ENCODE data around the gene PPM1A. TPM values are rescaled to one million over a fixed set of nuclear protein-coding genes. Genes with fewer than 3 reads are reported as not detected.

The PPM1A gene
- 46.4 and 47.4 TPM in 2 replicates for total RNA-seq

DNA sequence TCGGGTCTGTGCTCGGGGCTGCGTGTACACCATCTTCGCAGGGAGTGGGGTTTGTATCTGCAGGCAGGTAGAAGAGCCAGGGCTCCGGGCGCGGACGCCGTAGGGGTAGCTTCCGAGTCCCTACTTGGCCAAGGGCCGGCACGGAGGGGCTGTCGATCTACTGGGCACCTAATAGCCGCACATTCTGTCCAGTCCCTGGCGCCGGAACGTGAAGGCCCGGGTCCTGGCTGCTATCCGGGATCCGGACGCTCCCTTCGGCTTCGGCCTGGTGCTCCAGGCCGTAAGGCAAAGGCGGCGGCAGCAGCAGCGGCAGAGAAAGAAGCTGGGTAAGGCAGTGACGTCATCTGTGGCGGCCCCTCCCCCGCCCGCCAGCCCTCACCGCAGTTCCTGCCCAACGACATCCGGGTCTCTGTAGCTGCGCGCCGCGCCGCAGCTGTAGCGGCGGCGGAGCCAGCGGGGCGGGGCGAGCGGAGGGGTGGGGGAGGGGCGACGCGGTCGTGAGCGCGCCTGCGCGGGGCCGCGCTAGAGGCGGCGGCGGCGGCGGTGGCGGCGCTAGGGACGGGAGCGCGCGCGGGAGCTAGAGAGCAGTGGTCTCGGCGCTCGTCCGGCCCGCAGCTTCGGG is at the start of gene PPM1A:
Gene PPM1A (plus strand): TSS at position 525 of the 622 bp plus-strand sequence. CDS start 33,483 bp downstream, outside the sequence.
- intact Hi-C loops (cut with micrococcal nuclease) = loop anchor here (1.0 to 10.0 kb wide), 13 partner anchors 36 to 1822 kb away; partner anchors contain the start of genes DAAM1, HIF1A, JKAMP and KIAA0586

- intact Hi-C loops (cut with micrococcal nuclease) = loop anchor here (5.0 kb wide), 1 partner anchor 48 kb away; the partner anchor contains the start of gene PPM1A
These were observed 49.7 kb upstream of the PPM1A start for GRCh38 chr14:60199321-60199720.

DNA sequence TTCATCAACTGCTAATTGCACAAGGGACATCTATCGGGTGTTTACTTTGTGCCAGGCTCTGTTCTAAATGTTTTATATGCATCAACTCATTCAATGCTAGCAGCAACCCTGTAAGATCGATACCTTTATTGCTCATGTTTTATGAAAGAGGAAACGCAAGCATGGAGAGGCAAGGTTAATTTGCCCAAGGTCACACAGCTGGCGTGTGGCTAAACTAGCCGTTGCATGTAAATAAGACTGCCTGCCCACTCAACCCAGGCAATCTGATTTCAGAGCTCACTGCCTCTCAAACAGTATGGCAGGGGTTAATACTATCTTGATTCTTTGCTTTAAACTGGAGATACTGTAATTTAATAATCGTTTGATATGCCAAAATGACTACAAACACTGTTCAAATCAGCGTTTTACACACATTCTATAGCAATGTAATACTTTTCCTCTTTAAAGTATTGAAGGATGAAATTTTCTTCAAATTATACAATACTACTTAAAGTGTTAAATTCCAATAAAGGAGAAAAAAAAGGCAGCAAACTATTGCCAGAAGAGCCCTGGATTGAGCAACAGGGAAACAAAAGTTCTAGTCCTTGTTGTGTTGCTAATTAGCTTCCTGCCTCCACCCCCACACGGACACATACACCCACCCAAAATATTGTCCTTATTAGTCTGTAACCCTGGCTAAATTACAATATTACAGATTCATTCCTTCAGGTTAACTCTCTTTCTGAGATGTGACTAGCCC is 44.7 kb upstream of the PPM1A start:
- intact Hi-C loops (cut with micrococcal nuclease) = no loop called here

DNA sequence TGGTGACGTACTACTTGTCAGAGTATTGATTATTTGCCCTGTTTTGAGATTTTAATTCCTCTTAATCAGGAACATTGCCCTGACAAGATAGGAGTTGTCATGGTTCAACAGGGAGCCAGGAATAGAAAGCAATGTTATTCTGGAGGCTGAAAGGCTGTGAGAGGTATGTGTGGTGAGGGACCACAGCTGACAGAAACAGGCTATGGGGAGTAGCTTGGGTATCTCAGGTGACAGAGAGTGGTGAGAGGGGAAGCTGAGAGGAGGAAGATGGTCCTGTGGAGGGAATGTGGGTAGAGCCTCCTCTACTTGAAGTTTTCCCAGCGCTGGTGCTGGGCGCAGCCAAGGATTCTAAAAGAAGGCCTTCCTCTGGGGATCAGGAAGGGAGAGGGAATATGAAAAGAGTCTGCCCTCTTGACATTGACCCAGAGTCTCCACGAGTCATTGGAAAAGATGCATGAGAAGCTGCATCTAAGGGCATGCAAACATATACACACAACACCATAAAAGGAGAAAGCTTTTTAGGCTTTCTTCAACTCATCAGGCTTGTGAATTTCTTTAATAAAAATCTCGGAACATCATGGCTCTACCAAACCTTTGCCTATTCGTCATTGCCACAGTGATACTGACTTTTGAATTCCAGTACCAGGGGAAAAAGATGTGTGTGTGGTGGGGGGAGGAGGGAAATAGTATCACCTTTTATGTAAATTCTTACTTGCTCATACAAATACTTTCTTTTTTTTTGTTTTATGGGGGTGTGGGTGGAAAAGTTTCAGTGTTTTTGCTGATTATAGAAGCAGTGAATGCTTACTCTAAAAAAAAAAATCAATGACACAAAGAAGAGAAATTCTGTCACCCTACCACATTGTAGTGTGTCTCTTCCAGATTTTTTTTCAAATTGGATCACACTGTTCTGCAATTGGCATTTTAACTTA is 43.9 kb upstream of the PPM1A start:
- intact Hi-C loops (cut with micrococcal nuclease) = no loop called here

DNA sequence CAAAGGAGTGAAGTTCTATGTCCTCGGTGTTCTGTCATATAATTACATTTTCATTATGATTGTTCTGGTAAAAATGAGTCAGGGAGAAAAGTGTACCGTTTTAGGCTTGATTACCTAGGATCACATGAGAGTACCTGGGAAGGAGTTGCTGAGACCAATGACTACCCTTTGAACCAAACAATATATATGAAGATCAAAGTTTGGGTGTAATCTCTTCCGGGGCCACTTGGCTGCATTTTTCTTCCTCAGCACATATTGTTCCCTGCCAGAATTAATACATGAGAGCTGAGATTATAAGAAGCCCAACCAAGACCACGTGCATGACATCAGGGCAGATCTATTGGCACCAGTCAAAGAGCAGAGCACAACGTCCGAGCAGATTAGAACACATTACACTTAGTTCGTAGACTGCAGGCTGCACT is 42.8 kb upstream of the PPM1A start:
- intact Hi-C loops (cut with micrococcal nuclease) = no loop called here

GRCh38 chr14:60206837-60207533 is 42.0 kb upstream of the PPM1A start:
- intact Hi-C loops (cut with micrococcal nuclease) = no loop called here

GRCh38 chr14:60210703-60211102 is 38.3 kb upstream of the PPM1A start:
- intact Hi-C loops (cut with micrococcal nuclease) = no loop called here

- intact Hi-C loops (cut with micrococcal nuclease) = no loop called here
These were observed 37.9 kb upstream of the PPM1A start for GRCh38 chr14:60211153-60211552.

- intact Hi-C loops (cut with micrococcal nuclease) = no loop called here
These were observed 36.3 kb upstream of the PPM1A start for GRCh38 chr14:60212503-60213371.

DNA sequence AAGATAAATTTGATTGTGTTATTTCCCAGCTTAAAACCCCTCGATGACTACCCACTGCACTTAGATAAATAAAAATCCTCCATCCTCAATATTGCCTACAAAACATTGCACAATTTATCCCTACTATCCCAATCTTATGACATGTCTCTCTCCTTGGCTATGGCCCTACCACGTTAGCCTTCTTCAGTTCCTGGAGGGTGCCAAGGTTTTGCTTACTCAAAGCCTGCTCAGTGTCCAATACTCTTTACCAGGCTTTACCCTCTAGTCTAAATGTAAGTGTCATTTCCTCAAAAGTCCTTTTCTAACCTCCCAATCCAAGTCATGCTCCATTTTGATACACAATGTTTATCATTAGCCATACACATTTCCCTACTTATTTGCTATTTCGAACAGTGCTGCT is 35.0 kb upstream of the PPM1A start:
- intact Hi-C loops (cut with micrococcal nuclease) = no loop called here

DNA sequence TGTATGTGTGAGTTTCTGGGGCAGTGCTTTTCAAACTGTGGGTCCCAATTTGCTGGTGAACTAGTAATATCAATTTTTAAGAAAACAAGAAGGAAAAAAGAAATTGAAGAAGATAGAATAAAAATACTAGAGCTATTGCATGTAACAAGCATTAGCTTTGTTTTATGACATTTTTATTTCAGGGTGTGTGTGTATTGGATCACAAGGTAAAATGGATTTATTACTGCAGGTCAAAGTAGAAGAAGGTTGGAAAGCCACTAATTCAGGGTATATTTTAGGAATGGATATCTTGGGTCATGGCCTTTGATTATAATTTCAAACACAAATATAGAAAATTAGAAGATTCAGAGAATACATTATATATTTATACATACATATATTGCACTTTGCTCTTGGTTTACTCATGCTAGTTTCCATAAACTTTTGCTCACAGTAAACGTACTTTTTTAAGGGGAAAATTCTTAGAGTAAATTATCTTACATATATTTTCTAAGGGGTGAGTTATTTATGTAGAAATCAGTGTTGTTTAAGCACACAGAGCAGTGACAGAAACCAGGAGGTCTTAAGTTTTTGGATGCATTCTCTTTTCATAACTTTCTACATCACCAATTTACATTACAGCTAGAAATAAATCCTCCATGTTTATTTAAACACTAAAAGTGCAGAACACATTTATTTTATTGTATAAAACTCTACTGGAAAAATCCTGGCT is 34.5 kb upstream of the PPM1A start:
- intact Hi-C loops (cut with micrococcal nuclease) = no loop called here

- intact Hi-C loops (cut with micrococcal nuclease) = no loop called here
These were observed 33.9 kb upstream of the PPM1A start for GRCh38 chr14:60215127-60215444.

DNA sequence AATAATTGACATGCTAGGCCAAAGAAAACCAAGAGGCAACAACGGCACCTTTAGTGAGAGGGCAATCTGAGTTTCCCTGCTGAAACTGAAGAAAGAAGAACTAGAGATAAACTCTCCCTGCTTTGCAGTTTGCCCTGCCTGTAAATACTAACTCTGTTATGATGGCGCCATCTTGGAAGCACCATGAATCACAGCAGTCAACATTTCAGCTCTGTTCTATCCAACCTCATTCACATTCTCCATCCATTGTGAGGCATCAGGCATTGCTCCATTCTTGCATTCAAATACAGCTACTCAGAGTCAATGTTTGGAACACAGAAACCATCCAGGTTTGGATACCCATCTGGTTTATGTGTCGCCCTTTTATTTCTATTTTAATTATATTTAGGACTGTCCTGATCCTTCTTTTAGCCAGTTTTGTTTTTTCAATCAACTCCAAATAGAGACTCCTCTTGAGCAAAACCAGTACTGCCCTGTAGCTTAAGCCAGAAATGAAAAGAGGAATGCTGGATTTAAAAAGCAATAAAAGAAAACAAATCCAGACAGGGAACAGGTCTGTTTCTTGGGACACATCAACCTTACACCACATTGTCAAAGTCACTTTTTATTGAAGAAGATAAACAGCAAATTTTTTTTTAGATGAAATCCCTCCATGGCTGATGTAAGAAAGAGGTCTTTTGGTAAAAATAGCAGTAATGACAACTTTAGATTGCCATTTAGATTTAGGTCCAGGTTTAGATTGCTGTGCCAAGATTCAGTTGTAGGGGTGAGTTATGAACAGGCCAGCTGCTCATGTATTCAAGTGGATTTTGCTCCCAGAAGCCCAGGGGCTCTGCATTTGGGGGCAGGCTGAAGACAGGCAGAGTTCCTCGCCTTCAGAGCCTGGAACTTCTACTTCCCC is 33.3 kb upstream of the PPM1A start:
- intact Hi-C loops (cut with micrococcal nuclease) = no loop called here

DNA sequence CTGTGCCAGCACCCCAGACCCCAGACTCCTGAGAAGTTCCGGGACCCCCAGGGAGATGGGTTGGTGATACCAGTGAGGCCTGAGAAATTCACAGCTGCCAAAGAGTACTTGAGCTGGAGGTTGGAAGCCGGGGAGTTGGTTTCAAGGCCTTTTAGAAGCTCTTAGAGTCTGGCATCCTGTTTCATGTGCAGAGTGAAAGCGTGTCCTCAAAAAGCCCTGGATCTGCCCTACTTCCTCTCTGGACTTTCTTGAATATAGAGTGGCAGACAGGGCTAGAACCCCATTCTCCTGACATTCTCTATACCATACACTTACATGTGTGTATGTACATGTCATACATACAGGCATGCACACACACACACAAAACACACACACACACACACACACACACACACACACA is 31.3 kb upstream of the PPM1A start:
- intact Hi-C loops (cut with micrococcal nuclease) = no loop called here

GRCh38 chr14:60220084-60220483 is 28.9 kb upstream of the PPM1A start:
- intact Hi-C loops (cut with micrococcal nuclease) = no loop called here

DNA sequence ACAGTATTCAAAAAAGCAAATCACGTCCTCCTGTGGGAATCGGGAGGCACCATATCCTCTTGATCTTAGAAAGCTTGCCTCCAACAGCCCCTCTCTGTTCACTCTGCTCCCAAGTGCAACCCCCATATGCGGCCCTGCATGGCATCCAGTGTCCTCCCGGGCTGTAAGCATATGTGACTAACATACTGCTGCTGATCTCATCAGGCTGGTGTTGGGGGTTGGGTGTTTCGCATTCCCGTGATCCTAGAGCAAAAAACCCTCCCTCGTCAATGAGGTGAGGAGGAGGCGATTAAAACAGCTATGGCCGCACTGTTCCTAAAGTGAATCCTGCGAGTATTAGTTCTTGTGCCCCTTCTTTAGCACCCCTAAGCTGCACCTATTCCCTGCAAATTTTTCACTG is 28.1 kb upstream of the PPM1A start:
- intact Hi-C loops (cut with micrococcal nuclease) = no loop called here

GRCh38 chr14:60221457-60221856 is 27.6 kb upstream of the PPM1A start:
- intact Hi-C loops (cut with micrococcal nuclease) = no loop called here

- intact Hi-C loops (cut with micrococcal nuclease) = no loop called here
These were observed 26.2 kb upstream of the PPM1A start for GRCh38 chr14:60222820-60223219.

- intact Hi-C loops (cut with micrococcal nuclease) = no loop called here
These were observed 23.8 kb upstream of the PPM1A start for GRCh38 chr14:60225265-60225664.
